Smooth muscle cell (in vitro differentiated cells): ENCODE results near the gene CDKAL1. TPM values are rescaled to one million over a fixed set of nuclear protein-coding genes. Genes with fewer than 3 reads are reported as not detected.
"Not testable (repeated sequence)": the region's sequence is repeated elsewhere in the genome, so short reads cannot be mapped to it uniquely, and the experiment has no call there.

ENCODE experiments used
- DNase-seq: peaks from one replicate; lab custom pipeline; 2025; ENCODE audit not compliant: unreplicated experiment; lab: John Stamatoyannopoulos, UW
- H2AFZ ChIP-seq: fragments of 200-600 bp; sonication (generic); 2 replicates; pipeline ENCODE4 v1.6.0; 2016; ENCODE audit warnings: antibody characterized with exemption, low read depth, mild to moderate bottlenecking
- H3F3A ChIP-seq: fragments of 200-600 bp; sonication (generic); 2 replicates; pipeline ENCODE4 v1.6.0; 2017; ENCODE audit warnings: antibody characterized with exemption, low read depth
- H3K27ac ChIP-seq: fragments of 200-600 bp; sonication (generic); 2 replicates; pipeline ENCODE4 v1.5.1; 2016; ENCODE audit warnings: low read depth, mild to moderate bottlenecking
- H3K27me3 ChIP-seq: fragments of 200-600 bp; sonication (generic); 2 replicates; pipeline ENCODE4 v1.6.1; 2016; ENCODE audit warnings: low read depth, mild to moderate bottlenecking
- H3K36me3 ChIP-seq: fragments of 200-600 bp; sonication (generic); 2 replicates; pipeline ENCODE4 v1.5.1; 2016; ENCODE audit warnings: low read depth
- H3K4me1 ChIP-seq: fragments of 200-600 bp; sonication (generic); 2 replicates; pipeline ENCODE4 v1.5.1; 2016; ENCODE audit warnings: low read depth
- H3K4me2 ChIP-seq: fragments of 200-600 bp; sonication (generic); 2 replicates; pipeline ENCODE4 v1.6.0; 2016; ENCODE audit warnings: mild to moderate bottlenecking
- H3K4me3 ChIP-seq: fragments of 200-600 bp; sonication (generic); 2 replicates; pipeline ENCODE4 v1.5.1; 2016; ENCODE audit warnings: mild to moderate bottlenecking
- H3K79me2 ChIP-seq: fragments of 200-600 bp; sonication (generic); 2 replicates; pipeline ENCODE4 v1.6.0; 2016; ENCODE audit warnings: low read depth, mild to moderate bottlenecking
- H3K9ac ChIP-seq: fragments of 200-600 bp; sonication (generic); 2 replicates; pipeline ENCODE4 v1.6.0; 2016; ENCODE audit warnings: low read depth
- H3K9me3 ChIP-seq: fragments of 200-600 bp; sonication (generic); replicated peaks from 2 replicates; pipeline ENCODE4 v1.5.1; 2016; ENCODE audit warnings: low read depth
- H4K20me1 ChIP-seq: fragments of 200-600 bp; sonication (generic); 2 replicates; pipeline ENCODE4 v1.6.0; 2016; ENCODE audit warnings: low read depth
- WGBS: methylation state at CpG from one replicate; pipeline ENCODE4 v1.1.7; 2016; ENCODE audit warnings: low lambda C conversion rate; 5-methylcytosine and 5-hydroxymethylcytosine counted together
- polyA plus RNA-seq: library from polyadenylated mRNA; unstranded; fragments of >200 nt; fragmentation: Nextera tagmentation; extraction: Ambion mirVana; gene quantifications from 2 replicates; pipeline ENCODE4 v1.2.1, GENCODE V29; 2016
- total RNA-seq: library from RNA; depleted of rRNA; stranded (reverse); fragments of >200 nt; gene quantifications from 2 replicates; pipeline ENCODE4 v1.2.3, GENCODE V29; 2014
- TF ChIP-seq, protein P1 (sequence below): fragments of 200-600 bp; sonication (generic); IDR thresholded peaks from 2 replicates; pipeline ENCODE4 v1.5.1; 2017; ENCODE audit warnings: borderline replicate concordance, mild to moderate bottlenecking, antibody characterized with exemption; ENCODE audit not compliant: insufficient read depth, poor library complexity, severe bottlenecking

Gene CDKAL1
- total and polyA plus RNA-seq, 2 experiments from 2014 or later: 16.5 to 16.6 TPM

DNA sequence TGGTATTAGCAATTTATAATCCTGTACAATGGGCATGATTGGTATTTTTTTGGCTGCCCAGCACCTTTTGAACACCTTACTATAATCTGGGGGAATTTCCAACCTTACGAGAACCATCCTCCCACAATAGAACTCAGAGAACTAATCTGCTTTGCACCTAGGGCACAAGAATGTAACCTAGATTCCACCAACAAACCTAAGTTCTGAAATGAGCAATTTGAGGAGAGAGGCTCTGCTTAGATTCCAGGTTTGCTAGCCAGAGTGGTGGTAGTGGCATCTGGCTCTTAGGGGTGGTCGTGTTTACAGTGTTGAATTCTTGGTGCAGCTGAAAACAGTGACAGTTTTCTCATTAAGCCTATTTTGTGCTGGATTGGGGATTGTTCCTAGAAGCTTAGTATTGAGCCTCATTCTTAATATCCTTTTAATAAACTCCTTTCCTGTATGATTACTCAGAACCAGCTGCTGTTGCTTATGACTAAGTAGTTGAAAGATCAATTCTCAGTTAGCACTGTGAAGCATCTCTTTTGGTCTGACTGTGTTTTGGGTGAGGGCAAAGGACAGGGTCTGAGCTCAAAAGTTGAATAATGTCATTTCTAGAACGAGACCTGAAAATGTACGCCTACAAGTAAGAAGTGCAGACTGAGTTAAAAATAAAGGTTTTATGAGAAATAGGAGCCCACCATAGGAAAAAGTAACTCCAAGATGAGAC lies 385.6 kb downstream of the CDKAL1 start:
- H3K27me3 ChIP-seq: no peaks in the 10 kb centered on the region
- H3K9ac ChIP-seq: no peak overlapping the region
- H3F3A ChIP-seq: no peaks in the 10 kb centered on the region
- 94% methylated on average over 4 of the region's 4 CpGs for WGBS
- no peak overlapping the region for H3K4me3 ChIP-seq
- H3K79me2 ChIP-seq: no peaks in the 10 kb centered on the region
- no peak overlapping the region for H3K4me2 ChIP-seq
- no peak overlapping the region for H3K27ac ChIP-seq
- no peaks in the 10 kb centered on the region for H3K36me3 ChIP-seq
- no peaks in the 10 kb centered on the region for H4K20me1 ChIP-seq
- DNase-seq: no peak
- H3K9me3 ChIP-seq: no peaks in the 10 kb centered on the region
- TF ChIP-seq, protein P1, sequence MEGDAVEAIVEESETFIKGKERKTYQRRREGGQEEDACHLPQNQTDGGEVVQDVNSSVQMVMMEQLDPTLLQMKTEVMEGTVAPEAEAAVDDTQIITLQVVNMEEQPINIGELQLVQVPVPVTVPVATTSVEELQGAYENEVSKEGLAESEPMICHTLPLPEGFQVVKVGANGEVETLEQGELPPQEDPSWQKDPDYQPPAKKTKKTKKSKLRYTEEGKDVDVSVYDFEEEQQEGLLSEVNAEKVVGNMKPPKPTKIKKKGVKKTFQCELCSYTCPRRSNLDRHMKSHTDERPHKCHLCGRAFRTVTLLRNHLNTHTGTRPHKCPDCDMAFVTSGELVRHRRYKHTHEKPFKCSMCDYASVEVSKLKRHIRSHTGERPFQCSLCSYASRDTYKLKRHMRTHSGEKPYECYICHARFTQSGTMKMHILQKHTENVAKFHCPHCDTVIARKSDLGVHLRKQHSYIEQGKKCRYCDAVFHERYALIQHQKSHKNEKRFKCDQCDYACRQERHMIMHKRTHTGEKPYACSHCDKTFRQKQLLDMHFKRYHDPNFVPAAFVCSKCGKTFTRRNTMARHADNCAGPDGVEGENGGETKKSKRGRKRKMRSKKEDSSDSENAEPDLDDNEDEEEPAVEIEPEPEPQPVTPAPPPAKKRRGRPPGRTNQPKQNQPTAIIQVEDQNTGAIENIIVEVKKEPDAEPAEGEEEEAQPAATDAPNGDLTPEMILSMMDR: no peak
- no peaks in the 10 kb centered on the region for H3K4me1 ChIP-seq
- no peak overlapping the region for H2AFZ ChIP-seq

DNA sequence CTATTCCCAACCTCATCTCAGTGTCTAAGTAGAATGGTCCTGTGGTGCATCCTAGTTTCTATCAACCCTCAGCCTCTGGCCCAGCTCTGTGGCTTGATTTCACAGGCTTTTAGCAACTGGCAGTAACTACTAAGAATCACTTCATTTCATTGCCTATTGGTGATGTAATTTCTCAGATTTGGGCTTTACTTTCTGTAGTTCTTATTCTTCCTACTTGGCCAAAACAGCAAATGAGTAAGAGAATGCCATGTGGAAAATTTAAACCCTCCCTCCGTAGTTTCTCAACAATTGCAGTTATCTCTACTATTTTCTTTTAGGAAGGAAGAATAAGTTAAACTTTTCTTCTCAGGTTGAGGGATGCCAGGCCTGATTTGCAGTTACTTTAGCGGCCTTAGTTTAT lies 387.3 kb downstream of the CDKAL1 start:
- no peaks in the 10 kb centered on the region for H3K9me3 ChIP-seq
- H4K20me1 ChIP-seq: no peaks in the 10 kb centered on the region
- H3K4me2 ChIP-seq: no peak overlapping the region
- no peak overlapping the region for H2AFZ ChIP-seq
- H3K4me1 ChIP-seq: no peaks in the 10 kb centered on the region
- DNase-seq: no peak
- 93% methylated on average over 2 of the region's 2 CpGs for WGBS
- no peaks in the 10 kb centered on the region for H3K27me3 ChIP-seq
- no peak overlapping the region for H3K9ac ChIP-seq
- H3K4me3 ChIP-seq: no peak overlapping the region
- H3K27ac ChIP-seq: no peak overlapping the region
- no peaks in the 10 kb centered on the region for H3K79me2 ChIP-seq
- H3F3A ChIP-seq: no peaks in the 10 kb centered on the region
- TF ChIP-seq, protein P1: no peak
- H3K36me3 ChIP-seq: no peaks in the 10 kb centered on the region

GRCh38 chr6:20922743-20923142 lies 388.5 kb downstream of the CDKAL1 start:
- no peaks in the 10 kb centered on the region for H3K79me2 ChIP-seq
- no peaks in the 10 kb centered on the region for H3K4me1 ChIP-seq
- H3K9me3 ChIP-seq: no peaks in the 10 kb centered on the region
- no peak overlapping the region for H2AFZ ChIP-seq
- TF ChIP-seq, protein P1: no peak
- no peaks in the 10 kb centered on the region for H4K20me1 ChIP-seq
- no peak overlapping the region for H3K4me2 ChIP-seq
- H3K4me3 ChIP-seq: no peak overlapping the region
- H3F3A ChIP-seq: no peaks in the 10 kb centered on the region
- no peak for DNase-seq
- H3K9ac ChIP-seq: no peak overlapping the region
- H3K36me3 ChIP-seq: no peaks in the 10 kb centered on the region
- no peak overlapping the region for H3K27ac ChIP-seq
- no peaks in the 10 kb centered on the region for H3K27me3 ChIP-seq

DNA sequence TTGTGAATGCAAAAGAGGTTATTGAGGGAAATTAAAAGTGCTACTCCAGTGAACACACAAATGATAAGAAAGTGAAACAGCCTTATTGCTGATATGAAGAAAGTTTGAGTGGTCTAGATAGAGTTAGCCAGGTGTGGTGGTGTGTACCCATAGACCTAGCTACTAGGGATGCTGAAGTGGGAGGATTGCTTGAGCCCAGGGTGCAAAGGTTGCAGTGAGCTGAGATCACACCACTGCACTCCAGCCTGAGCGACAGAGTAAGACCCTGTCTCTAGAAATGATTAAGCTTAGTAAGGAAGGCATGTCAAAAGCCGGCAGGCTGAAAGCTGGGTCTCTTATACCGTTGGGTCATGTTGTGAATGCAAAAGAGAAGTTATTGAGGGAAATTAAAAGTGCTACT lies 389.8 kb downstream of the CDKAL1 start:
- not testable (repeated sequence) for H3K27ac ChIP-seq, DNase-seq, H3K9me3 ChIP-seq, H3K36me3 ChIP-seq, H3K4me3 ChIP-seq, H3K4me2 ChIP-seq, H3F3A ChIP-seq, H4K20me1 ChIP-seq, H3K4me1 ChIP-seq, H3K27me3 ChIP-seq, H3K79me2 ChIP-seq, H3K9ac ChIP-seq, H2AFZ ChIP-seq
- WGBS: 97% methylated on average over 3 of the region's 3 CpGs
